ENCODE measurements around the gene APOL4.

DNA sequence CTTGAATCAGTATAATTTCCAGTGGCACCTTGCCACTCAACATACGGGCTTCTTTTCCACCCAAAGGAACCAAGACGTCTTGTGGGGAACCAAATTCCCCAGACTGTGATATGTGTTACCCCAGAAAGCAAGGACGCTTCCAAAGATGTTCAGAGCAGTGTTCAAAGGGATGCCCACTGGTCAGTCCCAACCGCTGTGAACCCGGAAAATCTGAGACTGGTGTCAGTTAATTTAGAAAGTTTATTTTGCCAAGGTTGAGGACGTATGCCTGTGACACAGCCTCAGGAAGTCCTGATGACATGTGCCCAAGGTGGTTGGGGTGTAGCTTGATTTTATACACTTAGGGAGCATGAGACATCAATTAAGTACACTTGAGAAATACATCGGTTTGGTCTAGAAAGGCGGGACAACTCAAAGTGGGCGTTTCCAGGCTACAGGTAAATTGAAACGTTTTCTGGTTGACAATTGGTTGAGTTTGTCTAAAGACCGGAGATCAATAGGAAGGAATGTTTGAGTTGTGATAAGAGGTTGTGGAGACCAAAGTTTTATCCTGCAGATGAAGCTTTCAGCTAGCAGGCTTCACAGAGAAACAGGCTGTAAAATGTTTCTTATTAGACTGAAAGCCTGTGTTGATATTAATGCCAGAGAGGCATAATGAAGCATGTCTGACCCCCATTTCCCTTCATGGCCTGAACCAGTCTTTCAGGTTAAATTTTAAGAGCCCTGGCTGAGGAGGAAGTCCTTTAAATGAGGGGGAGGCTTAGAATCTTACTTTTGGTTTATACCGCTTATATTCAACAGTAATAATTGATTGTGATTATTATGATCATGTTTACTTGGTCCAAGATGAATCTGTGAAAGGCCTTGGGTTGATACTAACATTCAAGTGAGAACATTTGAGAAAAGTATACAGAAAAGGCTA, 47.8 kb downstream of the APOL4 start:
- TF ChIP-seq, protein P1, sequence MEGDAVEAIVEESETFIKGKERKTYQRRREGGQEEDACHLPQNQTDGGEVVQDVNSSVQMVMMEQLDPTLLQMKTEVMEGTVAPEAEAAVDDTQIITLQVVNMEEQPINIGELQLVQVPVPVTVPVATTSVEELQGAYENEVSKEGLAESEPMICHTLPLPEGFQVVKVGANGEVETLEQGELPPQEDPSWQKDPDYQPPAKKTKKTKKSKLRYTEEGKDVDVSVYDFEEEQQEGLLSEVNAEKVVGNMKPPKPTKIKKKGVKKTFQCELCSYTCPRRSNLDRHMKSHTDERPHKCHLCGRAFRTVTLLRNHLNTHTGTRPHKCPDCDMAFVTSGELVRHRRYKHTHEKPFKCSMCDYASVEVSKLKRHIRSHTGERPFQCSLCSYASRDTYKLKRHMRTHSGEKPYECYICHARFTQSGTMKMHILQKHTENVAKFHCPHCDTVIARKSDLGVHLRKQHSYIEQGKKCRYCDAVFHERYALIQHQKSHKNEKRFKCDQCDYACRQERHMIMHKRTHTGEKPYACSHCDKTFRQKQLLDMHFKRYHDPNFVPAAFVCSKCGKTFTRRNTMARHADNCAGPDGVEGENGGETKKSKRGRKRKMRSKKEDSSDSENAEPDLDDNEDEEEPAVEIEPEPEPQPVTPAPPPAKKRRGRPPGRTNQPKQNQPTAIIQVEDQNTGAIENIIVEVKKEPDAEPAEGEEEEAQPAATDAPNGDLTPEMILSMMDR (IDR thresholded peaks at IDR 0.05): no peak
- TF ChIP-seq EP300 (IDR thresholded peaks at IDR 0.05): no peak
- TF ChIP-seq POLR2A (IDR thresholded peaks at IDR 0.05): no peak
